GM12878 (cell line): ENCODE results near the gene ANXA10.

Experiments used
- BACH1 ChIP-seq: fragments of 450-650 bp; IDR thresholded peaks from 2 replicates; pipeline ENCODE4 v1.6.1; 2017; ENCODE audit warnings: mild to moderate bottlenecking, borderline replicate concordance
- EZH2 ChIP-seq: IDR thresholded peaks from 2 replicates; pipeline ENCODE4 v1.6.1; 2012; ENCODE audit warnings: low read depth, mild to moderate bottlenecking, control low read depth, inconsistent platforms, low read length, borderline replicate concordance; ENCODE audit not compliant: control insufficient read depth
- MAX ChIP-seq: IDR thresholded peaks from 2 replicates; pipeline ENCODE4 v1.6.1; 2012; ENCODE audit warnings: low read depth, low read length, improper control_type of control experiment
- NR2C2 ChIP-seq: IDR thresholded peaks from 2 replicates; pipeline ENCODE4 v1.6.1; 2011; ENCODE audit warnings: borderline replicate concordance, low read depth; ENCODE audit not compliant: control insufficient read depth, insufficient read length
- PKNOX1 ChIP-seq: fragments of 450-650 bp; IDR thresholded peaks from 2 replicates; pipeline ENCODE4 v1.6.1; 2016; ENCODE audit warnings: mild to moderate bottlenecking
- SRF ChIP-seq, 2 experiments: IDR thresholded peaks; 2 replicates each; pipeline ENCODE4 v1.6.1; 2011; ENCODE audit warnings: low read depth in 2 of 2, low read length in 2 of 2, mild to moderate bottlenecking in 1 of 2, moderate library complexity in 1 of 2
- ZNF274 ChIP-seq: IDR thresholded peaks from one replicate; pipeline ENCODE4 v1.8.0; 2011; ENCODE audit not compliant: insufficient read length, insufficient read depth
- TF ChIP-seq, protein P1 (sequence below): fragments of 450-650 bp; IDR thresholded peaks from 2 replicates; pipeline ENCODE4 v1.6.1; 2016; ENCODE audit warnings: mild to moderate bottlenecking

- TF ChIP-seq NR2C2 (no peak), PKNOX1 (no peak), SRF (IDR thresholded peaks at IDR 0.05; ENCODE audit: low read depth in 2 of 2, low read length in 2 of 2) (no peak), ZNF274 (no peak), MAX (no peak), BACH1 (no peak), EZH2 (no peak)
- TF ChIP-seq, protein P1, sequence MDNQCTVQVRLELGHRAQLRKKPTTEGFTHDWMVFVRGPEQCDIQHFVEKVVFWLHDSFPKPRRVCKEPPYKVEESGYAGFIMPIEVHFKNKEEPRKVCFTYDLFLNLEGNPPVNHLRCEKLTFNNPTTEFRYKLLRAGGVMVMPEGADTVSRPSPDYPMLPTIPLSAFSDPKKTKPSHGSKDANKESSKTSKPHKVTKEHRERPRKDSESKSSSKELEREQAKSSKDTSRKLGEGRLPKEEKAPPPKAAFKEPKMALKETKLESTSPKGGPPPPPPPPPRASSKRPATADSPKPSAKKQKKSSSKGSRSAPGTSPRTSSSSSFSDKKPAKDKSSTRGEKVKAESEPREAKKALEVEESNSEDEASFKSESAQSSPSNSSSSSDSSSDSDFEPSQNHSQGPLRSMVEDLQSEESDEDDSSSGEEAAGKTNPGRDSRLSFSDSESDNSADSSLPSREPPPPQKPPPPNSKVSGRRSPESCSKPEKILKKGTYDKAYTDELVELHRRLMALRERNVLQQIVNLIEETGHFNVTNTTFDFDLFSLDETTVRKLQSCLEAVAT: no peak
These were observed 36.9 kb downstream of the ANXA10 start for GRCh38 chr4:168129046-168129772.
